Epithelial cell of proximal tubule (primary cell): ENCODE measurements around the gene CNNM2. TPM values are rescaled to one million over a fixed set of nuclear protein-coding genes. Genes with fewer than 3 reads are reported as not detected.

Source experiments
- DNase-seq: peaks from one replicate; pipeline ENCODE4 v3.0.0-alpha.2; 2011; ENCODE audit warnings: low read depth
- H3K4me3 ChIP-seq: 2 replicates; pipeline ENCODE4 v1.5.1; 2011; ENCODE audit warnings: low read depth, mild to moderate bottlenecking, low read length
- total RNA-seq: library from RNA; depleted of rRNA; stranded (reverse); fragments of >200 nt; gene quantifications from 2 replicates; pipeline ENCODE4 v1.2.3, GENCODE V29; 2015
- TF ChIP-seq, protein P1 (sequence below): conservative IDR thresholded peaks from 2 replicates; pipeline ENCODE4 v1.5.1; 2012; ENCODE audit warnings: low read depth, mild to moderate bottlenecking, low read length

Gene CNNM2
- total RNA-seq, 1 donor from 2014 or later = 1.2 TPM

DNA sequence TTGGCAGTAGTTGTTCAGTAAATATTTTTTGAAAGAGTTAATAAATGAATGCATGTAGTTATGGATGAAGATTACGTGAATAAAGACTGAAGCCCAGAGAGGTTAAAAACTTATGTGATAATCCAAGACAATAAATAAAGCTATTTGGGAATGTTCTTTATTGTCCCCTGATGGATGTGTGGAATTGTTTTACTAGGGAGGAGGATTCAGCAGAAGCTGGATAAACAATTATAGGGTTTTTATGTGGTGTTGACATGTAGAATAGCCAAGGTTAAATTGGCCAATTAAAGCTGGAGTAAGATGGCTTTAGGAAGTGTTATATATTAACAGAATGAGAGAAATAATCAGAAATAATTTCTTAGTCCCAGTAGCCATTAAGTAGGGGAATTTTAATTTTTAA, 66.0 kb downstream of the CNNM2 start:
- TF ChIP-seq, protein P1, sequence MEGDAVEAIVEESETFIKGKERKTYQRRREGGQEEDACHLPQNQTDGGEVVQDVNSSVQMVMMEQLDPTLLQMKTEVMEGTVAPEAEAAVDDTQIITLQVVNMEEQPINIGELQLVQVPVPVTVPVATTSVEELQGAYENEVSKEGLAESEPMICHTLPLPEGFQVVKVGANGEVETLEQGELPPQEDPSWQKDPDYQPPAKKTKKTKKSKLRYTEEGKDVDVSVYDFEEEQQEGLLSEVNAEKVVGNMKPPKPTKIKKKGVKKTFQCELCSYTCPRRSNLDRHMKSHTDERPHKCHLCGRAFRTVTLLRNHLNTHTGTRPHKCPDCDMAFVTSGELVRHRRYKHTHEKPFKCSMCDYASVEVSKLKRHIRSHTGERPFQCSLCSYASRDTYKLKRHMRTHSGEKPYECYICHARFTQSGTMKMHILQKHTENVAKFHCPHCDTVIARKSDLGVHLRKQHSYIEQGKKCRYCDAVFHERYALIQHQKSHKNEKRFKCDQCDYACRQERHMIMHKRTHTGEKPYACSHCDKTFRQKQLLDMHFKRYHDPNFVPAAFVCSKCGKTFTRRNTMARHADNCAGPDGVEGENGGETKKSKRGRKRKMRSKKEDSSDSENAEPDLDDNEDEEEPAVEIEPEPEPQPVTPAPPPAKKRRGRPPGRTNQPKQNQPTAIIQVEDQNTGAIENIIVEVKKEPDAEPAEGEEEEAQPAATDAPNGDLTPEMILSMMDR = no peak
- H3K4me3 ChIP-seq = no peak overlapping the region
- DNase-seq = no peak

DNA sequence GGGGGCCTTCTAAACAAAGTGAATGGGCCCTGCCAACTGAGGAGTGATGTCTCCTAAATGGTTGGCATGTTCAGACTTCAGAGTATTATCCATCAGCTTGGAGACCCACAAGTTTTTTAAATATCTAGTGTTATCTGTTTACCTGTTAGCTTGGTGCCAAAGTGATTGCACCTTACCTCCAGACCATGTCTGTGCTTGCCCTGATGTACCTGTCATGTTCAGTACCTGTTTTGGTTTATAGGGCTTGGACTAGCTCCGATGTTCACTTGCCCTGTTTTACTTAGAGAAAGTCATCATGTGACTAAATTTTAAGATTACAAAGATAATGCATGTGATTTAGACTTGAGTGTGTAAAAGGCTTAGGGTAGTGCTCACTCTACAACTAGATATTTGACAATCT, 67.7 kb downstream of the CNNM2 start:
- TF ChIP-seq, protein P1 = no peak
- no peak for DNase-seq
- H3K4me3 ChIP-seq = no peak overlapping the region

DNA sequence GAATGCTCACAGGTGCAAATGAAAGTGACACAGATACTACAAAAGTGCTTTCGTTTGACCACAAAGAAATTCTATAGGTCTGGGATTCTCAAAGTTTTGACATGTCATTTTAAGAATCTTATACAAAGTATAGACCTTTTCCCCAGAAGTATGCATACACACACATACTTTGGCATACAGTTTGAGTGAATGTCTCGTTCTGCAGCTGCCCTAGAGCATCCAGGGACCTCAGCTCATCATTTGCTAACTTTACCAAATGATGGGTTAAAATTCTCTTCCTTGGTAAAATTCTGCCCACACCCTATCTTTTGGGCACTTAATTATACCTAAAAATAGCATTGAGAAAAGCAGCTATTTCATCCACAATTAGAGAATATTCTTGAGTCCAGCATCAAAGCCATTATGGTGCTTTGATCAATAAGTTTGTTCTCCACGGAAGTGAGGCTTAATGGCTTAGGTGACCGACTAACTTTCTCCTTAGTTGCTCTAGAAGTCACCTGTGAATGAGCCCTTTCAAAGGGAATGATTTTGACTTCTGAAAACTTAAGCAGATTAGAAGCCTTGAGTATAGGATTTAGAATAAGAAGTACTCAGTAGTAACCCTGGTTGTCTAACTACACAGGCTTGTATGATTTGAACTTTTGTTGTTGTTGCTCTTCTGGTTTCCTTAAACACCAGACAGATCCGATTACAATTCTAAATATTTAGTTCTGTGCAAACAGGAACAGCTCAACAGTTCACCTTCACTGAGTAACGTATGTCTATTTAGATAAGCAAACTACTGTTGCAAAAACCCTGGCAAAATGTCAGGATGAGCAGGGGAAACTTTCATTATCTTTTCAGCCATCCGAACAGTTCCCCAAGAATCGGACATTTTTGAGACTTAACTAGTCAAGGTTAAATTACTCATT, 70.6 kb downstream of the CNNM2 start:
- no peak overlapping the region for H3K4me3 ChIP-seq
- TF ChIP-seq, protein P1 = no peak
- no peak for DNase-seq

DNA sequence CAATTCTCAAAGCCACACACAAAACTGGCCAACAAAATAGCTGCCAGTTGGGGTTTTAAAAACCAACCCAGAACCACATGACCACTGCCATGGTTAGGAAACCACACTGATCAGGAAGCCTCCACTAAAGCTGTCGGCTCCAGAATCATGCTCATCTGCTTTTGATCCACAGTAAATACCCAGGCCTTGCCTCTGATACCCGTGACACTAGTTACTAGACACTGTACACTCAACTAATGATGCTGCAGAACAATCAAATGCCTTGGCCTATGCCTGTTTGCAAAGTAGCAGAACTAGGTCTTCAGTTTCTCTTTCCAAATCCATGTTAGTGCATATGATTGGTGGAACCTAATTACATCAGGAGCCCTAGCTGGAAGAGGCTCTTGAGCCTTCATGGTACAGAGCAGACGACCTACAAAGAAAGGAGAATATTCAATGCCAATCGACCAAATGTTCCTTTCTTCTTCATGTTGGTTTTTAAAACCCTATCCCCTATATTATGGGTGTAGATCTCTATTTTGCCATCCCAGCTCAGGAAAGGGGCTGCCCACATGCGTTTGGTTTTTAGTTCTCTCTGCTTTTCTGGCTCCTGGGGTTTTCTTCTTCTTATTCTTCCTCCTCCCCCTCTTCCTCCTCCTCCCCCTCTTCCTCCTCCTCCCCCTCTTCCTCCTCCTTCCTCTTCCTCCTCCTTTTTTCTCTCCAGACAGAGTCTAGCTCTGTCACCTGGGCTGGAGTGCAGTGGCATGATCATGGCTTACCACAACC, 76.6 kb downstream of the CNNM2 start:
- TF ChIP-seq, protein P1 = no peak
- H3K4me3 ChIP-seq = no peak overlapping the region
- DNase-seq = no peak

DNA sequence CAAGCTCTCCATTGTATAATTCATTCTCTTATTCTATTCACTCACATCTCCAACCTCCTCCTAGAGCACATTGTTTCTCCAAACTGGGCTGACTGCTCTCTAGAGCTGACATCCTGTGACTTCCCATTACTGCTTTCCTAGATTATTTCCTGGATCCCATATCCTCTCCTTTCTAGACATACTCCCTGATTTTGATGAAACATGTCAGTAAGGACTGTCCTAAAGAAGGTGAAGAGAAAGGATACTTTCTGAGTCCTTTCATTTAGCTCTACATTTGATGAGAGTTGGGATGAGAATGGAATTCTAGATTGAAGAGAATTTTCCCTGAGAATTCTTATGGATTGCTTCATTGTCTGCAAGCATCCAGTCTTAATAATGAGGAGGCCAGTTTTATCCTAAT, 78.8 kb downstream of the CNNM2 start:
- no peak for DNase-seq
- no peak overlapping the region for H3K4me3 ChIP-seq

DNA sequence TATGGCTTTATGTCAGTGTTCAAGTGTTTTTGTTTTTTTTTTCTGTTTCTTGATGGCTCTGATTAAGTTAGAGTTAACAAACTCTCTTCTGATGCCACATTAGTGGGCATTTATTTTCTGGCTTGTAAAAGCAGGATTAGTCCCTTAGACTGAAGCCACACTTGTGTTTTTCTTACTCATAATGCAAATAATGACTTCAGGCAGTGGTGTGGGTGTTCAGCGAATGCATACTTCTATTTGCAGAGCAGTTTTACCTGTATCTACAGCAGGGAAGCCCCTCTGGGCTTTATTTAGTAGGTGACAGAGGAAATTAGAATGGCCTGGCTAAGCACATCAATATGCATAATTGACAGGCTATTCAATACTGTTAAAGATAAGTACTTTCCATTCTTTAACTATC, 79.9 kb downstream of the CNNM2 start:
- TF ChIP-seq, protein P1 = no peak
- no peak overlapping the region for H3K4me3 ChIP-seq
- no peak for DNase-seq

More for the DNA sequence above, 78.8 kb downstream of the CNNM2 start:
- TF ChIP-seq, protein P1 = no peak
